NCI-H1105 treated with DMSO at 0.1 percent for 48 hours (cell line): Measurements from ENCODE around the gene FMNL2.

Experiments used
- DNase-seq: peaks from one replicate; lab custom pipeline; 2025; lab: John Stamatoyannopoulos, UW

The FMNL2 gene

DNA sequence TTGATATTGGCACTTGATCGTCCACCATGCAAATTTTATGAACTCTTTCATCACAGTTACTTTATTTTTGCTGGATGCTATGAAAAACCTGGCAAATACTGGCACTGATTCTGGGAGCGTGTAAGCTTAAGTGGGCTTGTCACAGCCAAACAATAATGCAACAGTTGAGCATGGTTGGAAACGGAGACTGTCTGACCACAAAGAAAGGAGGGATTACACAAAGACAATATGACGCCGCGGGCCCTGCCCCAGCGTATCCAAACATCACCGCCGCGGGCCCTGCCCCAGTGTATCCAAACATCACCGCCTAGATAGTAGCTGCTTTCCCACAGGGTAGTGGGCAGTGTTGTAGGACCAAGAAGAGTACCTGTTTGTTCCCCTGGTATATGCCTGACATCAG, 246.4 kb downstream of the FMNL2 start:
- DNase-seq: no peak

DNA sequence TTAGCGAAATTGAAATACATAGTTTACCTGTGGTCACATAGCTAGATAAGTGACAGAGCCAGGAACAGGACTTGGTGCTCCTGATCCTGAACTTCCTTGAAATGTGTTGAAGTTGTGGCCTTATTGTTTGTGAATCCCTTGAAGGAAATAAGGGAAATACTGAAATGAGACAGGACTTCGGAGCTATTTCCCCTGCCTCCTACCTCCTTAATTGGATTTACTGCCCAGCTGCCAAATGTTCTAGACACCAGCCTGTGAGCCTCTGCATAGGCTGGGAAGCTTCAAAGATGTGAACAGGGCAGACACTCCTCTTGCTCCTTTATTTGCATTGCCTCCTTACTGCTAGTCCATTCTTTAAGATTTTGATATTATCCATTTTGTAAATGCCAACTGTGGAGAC, 247.1 kb downstream of the FMNL2 start:
- DNase-seq: no peak

DNA sequence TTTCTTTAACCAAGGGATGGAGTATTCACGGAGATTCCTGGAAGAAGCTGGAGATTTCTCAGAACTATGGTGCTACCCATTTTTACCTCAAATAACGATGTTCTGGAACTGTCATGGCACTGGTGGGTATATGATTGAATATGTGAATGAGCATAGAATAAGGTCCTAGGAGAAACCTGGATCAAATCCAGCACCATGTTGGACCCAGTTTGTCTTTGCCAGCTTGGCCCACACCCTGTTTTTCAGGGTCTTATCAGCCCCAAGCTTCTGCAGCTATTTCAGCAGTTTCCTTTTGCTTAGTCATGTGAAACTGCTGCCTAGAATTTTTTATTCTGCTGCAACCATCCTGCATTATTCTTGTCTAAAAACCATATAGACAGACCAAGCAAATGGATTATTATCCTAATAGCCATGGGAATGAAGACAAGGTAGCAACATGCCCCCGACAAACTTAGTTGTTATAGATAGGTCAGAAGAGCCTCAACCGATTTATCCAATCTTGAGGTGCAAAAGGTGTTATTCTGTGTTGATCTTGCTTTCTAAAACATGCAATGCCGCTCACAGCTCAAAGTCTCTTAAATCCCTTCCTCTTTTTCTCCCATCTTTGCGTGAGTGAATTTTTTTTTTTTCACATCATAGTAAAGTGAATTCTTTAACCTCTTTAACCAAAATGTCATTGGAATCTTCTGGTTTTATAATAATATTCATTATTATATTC, 248.7 kb downstream of the FMNL2 start:
- DNase-seq: no peak

DNA sequence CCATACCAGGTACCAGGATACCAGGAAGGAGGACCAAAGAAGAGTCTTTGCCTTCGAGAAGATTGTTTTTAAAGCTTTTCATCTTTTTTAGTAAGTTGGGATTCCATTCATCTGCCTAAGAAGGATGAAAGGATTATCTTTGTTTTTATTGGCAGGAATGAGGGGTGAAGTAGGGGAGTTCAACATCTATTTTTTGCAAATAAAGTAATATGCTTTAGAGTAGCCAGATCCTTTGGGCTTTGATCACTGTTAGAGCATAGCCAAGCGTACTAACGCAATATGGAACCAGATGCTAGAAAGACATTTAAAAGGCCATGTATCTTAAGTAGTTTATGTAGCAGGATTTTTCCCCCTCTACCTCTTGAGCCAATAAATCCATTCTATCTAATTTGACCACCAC, 249.3 kb downstream of the FMNL2 start:
- no peak for DNase-seq

DNA sequence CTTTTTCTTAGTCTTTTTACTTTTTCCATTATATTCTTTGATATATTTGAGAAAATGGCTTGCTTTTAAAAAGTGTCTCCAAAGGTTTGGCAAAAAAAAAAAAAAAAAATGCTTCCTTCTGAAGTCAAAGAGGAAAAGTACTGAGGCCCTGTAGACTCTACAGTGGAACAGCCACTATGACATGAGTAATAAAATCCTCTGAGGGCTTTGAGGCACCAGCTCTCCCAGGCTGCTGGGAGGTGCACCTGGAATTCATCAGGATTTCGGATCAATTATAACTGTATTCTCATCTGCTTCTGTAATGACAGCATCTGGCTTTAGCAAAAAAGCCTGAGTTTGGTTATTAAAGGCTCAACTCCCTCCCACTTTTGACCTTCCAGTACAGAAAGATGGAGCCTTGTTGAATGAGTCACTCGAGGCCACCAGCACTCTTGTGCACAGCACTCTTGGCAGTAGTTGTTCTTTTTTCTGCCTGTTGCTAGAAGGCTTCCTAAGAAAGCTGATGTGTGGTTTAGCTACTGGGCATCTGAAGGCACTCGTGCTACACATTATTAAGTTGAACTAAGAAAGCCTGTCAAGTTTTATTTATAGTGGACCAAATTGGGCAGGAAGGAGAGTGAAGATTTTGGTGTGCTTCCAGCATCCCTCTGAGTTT, 251.0 kb downstream of the FMNL2 start:
- no peak for DNase-seq

DNA sequence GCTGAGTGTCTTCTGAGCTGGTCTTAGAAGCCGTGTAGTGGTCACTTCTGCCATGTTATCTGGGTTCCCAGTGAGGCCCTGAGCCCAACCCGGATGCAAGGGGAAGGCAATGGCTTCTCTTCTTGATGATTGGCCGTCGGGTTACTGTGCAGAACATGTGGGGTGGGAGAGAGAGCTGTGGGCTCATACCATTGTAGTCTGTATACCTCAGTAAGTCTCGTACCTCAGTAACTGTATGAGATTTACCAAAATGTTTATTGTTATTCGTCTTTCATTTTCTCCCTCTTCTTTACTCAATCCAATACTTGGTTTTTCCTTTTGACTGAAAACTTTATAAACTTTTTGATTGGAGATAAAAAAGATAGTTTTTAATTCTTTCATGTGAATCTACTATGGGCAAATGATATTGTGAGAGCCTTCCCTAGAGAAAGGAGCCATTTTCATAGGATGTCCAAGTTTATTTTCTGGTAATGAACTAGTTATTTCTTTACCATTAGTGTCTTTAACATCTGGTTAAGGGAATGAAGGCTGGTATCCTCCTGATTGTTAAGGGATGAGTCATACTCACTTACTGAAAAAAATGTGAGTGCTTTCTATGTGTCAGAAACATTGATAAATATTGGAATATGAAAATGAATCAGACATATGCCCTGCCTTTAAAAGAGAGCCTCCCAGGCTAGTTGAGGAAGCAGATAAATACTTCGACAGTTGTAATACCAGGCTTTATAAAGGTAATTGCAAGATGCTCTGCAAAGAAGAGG, 252.4 kb downstream of the FMNL2 start:
- DNase-seq: no peak

DNA sequence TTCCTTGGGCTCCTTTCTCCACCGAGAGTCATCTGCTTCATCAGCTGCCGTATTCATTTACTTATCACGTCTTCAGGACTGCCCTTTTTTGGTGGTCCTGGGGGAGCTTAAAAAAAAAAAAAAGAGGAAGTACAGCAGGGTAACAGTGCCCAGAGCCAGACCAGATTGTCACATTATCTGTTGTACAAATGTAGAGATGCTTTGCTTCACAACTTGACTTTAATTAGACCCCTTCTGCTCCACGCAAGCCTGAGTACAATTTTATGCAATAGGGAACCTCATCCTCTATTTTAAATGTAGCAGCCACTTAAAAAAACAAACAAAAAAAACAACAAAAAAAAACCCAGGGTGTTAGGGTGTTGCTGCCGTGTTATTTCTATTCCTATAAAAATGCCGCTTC, 254.0 kb downstream of the FMNL2 start:
- no peak for DNase-seq

DNA sequence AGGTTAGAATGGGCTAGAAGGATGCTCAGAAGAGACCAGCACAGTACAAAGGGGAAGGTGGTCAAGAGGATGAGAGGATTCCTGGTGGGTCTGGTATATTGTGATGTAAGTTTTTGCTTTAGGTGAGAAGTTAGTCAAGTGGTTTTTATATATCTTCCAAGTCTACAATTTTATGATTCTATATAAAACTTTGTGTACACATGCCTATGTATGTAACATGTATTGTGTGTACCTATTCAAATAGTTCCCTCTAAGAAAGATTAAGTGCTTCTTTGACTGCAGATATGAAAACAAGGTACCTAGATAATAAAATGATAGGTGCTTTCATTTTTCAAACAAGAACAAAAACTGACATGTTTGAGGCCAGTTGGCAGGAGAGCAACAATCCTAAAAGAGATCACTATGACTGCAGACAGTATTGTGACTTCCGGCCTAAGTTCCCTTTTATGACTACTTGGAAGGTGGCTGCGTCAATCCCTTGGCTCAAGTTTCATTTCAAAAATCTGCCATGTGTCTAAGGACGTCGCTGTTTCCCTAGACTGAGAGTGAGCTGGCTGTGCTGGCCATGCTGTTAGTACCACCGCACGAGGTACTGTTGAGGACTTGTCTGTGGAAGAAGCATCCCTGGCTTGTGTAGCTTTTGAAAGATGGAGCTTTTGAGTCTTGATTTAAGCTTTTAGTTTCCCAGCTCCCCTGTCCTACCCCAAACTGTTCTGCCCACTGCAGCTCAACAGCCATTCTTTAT, 259.2 kb downstream of the FMNL2 start:
- no peak for DNase-seq

DNA sequence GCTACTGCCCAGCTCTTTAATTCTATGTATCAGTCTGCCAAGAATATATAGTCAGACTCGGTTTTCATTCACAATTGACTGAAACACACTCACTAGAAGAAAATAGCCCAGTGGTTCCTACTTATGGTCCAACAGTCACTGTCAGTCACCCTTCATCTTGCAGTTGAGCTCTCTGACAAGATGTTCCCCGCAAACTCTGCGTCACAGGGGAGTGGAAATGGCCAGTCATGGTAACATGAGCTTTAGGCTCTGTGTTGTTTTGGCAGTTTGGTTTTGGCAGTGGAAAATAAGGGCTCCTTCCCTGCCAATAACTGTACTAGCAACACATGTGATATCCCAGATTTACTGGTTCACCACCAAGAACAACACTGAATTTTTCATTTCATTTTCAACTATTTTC, 259.8 kb downstream of the FMNL2 start:
- no peak for DNase-seq

DNA sequence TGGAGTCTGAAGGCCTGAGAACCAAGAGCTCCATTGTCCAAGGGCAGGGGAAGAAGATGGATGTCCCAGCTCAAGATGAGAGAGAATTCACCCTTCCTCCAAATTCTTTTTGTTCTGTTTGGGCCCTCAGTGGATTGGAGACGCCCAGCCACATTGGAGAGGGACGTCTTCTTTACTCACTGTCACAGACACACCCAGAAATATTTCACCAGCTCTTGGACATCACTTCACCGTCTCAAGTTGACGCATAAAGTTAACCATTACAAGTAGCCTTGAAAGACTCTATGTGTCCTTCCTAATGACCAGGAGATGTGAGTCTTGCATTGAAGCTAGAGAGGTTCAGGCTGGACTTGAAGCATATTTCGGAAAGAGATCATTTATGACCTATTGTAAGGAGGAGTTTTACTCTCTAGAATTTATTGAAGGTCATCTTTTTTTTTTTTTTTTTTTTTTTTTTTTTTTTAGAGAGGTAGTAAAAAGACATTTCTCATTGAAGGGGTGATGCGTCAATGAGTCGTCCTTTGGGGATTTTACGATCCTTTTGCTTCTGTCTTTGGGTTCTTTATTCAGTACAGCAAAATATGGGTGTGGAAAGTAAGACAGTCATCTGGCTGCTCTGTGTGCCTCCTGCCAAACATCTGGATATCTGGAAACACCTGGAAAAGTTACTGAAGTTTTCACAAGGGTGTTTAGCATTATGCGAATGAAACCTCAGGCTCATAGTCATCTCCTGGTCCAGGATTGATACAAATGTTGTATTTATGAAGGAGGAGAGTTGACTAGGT, 264.2 kb downstream of the FMNL2 start:
- DNase-seq: no peak

DNA sequence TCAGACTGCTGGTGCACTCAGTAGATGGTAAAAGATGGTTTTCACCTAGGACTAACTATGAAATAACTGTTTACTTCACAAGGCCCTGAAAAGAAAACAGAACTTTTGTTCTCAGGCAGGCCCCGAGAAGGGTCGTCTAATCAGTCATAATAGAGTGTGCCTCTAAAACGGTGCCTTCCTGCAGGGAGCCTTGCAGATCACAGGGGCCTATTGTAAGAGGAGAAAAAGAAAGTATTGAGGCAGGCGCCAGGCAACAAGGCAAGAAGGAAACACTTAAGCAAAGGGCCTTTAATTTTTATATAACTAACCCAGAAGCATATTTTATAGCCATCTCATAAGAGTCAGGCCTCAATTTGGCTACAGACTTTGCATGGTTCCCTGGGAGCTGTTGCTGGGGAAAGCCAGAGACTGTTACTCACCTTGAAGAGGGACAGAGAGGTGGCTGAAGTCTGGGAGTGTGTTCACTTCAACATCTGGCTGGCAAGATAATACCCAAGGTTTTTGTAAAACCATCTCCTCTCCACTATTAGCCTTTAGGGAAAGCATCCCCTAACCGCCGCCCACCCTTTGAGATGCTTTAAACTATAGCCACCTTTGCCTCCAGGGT, 265.2 kb downstream of the FMNL2 start:
- no peak for DNase-seq

DNA sequence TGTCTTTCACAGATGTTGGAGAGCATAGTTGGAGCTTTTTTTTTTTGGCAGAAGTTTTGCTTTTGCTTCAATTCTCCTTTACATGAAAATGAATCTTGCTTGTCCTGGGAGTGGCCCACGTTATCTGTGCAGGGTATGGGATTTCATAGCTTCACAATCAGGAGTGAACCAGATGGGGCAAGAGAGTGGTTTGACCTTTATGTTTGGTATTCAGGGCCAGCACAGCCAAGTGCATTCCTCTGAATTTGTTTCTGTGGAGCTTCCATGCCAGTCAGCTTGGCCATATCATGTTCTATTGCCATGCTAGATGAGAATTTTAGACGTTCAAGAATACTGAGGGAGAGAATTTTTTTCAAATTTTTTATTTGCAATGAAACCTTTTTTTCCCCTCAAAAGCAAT, 265.7 kb downstream of the FMNL2 start:
- no peak for DNase-seq

DNA sequence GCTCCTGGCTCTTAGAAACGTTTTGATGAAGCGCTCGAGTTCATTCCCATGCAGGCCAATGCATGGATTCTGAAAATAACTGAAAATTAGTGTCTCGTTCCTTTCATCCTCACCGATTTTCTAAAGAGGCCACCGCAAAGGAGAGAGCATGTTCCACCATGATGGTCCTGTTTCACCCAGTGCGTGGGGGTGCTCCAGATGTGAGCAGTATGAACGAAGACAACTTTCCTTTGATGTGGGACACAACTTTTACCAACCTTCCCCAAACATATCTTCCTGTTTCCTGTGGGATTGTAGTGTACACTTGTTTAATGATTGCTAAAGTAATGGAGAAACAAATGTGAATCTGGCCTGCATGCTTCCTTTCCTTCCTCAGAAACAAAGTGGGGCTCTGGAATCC, 267.8 kb downstream of the FMNL2 start:
- DNase-seq: no peak

DNA sequence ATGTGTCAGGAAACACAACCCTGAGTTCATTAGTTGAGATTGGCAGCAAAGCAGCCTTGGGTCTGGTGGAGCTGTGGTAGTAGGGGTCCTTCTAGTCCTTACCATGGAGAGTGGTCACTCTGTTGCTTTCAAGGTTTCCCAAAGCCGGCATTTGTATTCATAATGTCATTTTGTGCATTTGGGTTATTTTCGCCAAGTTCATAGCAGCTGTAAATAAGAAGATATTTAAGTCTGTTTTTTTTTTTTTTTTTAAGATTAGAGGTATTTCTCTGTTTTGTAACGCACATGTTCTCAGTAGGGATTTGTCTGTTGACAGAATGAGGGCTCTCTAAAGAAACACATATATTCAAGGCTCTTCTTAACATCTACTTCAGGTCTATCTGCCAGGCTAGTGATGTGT, 268.2 kb downstream of the FMNL2 start:
- no peak for DNase-seq

DNA sequence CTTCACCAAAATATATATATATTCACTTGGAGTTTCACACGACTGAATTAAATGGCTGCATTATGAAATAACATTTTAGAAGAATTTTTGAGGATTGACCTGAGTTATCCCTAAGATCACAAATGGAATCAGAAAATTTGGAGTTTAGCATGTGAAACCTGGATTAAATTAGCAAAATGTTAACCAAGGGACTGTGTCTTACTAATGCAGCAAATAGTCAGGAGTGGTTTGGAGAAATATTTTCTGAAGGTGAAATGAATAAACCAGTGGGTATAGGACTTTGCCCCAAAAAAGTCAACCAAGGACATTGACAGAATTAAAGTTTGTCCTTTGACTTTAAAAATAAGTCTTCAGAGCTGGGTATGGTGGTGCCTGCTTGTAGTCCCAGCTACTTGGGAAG, 271.1 kb downstream of the FMNL2 start:
- no peak for DNase-seq

DNA sequence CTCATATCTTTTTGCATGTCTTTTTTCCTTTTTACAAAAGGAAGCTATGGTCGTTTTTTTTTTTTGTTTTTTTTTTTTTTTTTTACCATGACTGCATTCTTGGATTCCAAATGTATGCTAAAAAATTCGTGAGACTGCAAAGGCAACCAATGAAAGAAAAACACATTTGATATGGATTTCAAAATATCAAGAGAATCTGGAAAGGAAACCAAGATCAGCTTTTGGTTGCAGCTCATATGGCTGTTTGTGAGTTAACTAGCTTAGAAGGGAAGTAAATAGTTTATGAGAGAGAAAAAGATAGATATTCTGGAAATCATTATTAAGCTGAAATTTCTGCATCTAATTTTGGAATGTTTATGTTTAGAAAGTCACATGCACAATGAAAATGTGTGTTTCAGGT, 272.0 kb downstream of the FMNL2 start:
- no peak for DNase-seq

DNA sequence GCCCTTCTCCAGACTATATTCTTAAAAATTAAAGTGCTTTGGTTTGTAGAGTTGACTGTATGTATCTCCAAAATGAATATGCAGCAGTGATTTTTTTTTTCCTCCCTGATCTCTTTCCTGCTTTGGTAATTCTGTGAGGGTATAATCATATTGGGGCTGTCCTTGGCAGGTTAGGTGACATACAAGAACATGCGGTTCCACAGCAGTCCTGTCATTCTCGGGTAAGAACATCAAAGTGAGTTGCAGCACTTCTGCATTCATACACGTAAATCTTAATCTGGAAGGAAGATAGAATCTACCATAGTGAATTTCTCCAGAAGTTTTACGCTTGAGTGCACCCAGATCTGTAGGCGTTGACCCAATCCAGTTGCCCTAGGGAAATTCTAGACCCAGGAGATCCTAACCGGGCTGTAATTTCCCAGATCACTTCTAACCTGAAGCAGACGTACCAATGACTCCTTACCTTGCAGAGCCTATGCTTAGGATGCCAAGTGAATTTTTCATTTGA, 272.9 kb downstream of the FMNL2 start:
- DNase-seq: no peak

DNA sequence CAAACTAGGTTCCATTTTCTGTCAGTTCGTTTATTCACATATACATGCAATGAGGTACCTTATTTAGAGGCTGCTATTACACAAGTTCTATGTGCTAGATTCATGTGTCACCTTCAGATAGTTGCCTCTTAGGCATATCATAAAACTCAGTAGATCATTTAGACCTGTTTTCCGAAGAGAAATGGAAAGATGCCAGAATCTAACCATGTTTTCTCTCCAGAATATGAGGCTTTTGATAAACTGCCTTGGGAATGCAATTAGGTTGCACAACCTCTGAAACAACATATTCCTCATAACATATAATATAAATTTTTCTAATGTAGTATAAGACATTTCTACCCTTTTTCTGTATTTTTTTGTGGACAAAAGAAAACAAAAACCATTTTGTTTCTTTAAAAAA, 274.2 kb downstream of the FMNL2 start:
- no peak for DNase-seq

DNA sequence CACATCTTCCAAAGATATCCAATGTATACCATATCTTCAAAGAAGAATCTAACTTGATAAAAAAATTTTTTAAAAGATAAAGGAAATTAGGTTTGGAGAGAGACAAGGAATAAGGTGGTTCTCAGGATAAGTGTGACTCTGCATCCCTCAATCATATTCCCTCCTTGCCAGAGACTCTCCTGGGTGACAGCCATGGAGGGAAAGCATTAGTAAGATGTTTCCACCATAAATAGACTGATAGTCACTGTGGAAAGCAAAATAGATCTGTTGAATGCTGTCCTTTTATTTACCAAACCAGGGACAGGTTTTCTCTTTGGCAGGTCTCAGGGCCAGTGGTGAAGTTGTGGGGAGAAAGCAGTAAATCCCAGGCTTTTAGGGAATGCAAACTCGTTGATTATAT, 274.7 kb downstream of the FMNL2 start:
- no peak for DNase-seq

DNA sequence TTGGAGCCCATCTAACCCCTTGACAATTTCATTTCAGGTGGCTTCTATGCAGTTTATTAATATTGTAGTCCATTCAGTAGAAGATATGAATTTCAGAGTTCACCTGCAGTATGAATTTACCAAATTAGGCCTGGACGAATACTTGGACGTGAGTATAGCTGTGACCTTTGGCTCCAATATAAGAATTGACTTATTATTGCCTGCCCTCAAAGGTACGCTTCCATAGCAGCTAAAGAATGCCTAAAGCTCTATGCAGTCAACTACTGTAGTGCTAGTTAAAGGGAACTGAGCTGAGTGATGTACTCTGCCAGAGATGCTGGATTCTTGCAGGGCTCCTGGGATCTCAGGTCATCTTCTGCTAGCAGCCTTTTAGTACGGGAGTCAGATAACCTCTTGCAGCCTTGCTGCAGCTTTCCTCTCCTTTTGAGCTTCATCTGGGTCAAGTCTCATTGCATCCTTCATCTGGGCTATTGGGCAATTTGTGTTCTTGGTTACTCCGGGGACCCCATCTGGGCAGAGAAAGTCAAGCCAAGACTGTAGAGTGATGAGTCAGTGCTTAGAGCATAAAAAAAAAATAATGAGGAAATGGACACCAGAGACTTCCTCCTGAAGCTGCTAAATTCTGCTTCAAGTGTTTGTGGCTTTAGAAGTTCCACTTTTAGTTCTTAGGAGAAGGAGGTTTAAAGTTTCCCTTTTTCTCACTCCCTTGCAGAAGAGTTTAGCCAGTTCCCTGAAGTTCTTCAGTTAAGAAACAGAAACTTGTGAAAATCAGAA, 276.7 kb downstream of the FMNL2 start:
- DNase-seq: no peak
